Measurements from ENCODE around the gene ATP8B4.

The ATP8B4 gene

GRCh38 chr15:50059203-50059772, 59.7 kb downstream of the ATP8B4 start:
- DNase-seq = no peak

DNA sequence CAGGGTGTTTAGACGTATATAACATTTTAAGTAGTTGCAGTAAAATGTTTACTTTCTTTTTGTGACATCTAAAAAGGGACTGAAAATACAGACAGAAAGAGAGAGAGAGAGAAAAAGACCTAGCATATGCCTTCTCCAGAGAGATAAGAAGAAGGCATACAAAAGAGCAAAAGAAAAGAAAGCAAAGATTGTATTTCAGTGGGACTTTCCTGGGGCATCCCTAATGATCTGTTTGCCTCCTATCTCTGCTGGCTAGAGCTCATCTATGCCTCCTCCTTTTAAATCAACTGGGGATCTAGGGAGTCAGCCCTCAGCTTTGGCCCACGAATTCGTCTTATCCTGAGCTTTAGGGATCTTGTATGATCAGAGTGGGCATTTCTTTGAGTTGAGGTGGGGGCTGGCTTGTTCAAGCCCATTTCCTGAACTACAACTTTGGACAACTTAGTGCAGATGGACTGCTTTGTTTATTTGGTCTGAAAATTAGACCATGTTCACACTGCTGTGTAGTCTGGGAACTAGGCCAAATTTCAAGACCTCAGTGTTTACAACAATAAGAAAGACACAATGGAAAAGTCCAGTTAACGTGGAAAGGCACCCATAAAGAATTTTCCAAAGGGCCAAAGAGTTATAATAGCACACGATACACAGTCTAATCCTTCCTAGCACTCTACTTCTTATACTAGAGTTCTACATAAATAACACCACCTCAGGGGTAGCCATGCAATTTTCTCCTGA, 61.0 kb downstream of the ATP8B4 start:
- DNase-seq = no peak

- no peak for DNase-seq
Measured at GRCh38 chr15:50057196-50057595, 61.8 kb downstream of the ATP8B4 start.

GRCh38 chr15:50055750-50056157, 63.3 kb downstream of the ATP8B4 start:
- no peak for DNase-seq

GRCh38 chr15:50055332-50055731, 63.7 kb downstream of the ATP8B4 start:
- no peak for DNase-seq

DNA sequence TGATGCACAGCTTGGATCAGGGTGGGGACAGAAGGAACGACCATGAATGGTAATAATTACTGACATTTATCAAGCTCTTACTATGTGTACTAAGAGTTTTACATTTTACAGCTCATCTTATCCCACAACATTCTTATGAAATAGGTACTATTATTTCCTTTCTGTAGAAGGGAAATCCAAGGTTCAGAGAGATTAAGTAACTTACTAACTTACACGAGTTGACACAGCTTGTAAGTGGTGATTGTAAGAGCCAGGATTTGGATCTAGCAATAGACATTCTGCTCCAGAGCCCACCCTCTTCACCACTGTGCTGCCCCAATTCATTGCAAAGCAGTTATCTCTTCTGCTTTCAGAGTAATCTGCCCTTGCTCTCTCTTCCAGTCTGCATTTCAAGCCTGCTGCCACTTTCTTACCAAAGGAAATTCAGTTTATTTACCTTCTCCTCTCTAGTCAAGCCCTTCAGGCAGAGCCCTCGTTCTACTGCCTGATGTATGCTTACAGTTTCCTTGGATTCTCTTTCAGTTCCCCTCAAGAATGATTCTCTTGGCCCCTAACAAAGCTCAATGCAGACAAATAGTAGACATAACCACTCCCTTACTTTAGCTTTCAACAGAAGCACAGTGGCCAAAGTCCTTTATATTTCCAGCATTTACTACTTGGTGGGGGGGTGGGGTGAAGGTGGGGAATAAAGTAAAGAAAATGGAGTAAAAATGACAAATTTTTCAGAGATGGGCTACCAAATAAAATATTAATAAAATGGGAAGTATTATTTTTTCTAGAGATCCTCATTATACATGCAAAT, 65.8 kb downstream of the ATP8B4 start:
- no peak for DNase-seq

GRCh38 chr15:50051811-50052419, 67.1 kb downstream of the ATP8B4 start:
- no peak for DNase-seq

DNA sequence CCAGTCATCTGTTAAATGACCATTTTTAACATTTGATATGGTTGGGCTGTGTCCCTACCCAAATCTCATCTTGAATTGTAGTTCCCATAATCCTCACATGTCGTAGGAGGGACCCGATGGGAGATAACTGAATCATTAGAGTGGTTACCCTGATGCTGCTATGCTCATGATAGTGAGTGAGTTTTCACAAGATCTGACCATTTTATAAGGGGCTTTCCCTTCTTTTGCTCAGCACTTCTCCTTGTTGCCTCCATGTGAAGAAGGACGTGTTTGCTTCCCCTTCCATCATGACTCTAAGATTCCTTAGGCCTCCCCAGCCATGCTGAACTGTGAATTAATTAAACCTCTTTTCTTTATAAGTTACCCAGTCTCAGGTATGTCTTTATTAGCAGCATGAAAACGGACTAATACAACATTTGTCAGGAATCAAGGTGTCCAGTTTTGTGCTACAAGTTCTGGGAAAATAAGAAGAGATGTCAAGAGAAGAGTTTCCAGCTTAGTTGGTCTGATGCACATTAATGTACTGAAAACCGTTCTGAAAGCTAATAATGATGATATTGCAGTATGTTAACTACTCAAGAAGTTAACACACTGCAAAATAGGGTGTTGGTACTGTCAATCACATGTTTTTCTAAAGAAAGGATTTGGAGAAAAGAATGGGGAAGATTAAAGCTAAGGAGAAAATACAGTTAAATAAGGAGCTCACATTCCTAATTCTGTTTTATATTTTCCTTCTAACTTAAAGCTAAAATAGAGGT, 67.9 kb downstream of the ATP8B4 start:
- no peak for DNase-seq

DNA sequence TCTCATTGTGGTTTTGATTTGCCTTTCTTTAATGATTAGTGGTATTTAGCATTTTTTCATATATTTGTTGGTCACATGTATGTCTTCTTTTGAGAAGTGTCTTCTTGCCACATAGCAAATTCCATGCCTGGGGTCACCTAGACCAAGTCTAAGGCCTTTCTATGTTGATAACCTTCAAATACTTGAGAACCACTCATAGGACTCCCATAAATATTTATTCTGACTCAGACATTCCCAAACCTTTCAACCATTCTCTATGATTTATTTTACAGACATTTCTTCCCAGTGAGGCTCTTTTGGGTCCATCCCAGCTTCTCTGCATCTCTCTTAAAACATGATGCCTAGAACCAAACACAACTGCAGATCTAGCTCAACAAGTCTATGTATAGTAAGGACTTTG, 69.2 kb downstream of the ATP8B4 start:
- no peak for DNase-seq

DNA sequence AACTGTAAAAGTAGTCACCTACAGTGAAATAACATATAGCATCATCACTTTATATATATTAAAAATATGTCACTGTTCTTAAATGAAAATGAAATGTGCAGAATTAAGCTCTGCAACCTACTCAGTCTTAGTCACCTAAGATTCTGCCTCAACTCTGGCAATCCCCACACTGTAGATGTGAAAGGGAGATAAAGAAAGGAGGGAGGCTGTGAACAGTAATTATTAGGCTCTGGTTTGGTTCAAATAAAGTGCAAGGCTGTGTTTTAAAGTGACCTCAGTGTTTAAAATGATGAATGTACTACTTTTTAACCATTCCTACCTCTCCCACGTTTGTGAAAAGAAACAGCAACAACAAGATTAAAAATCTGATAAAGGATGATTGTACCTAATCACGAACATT, 72.2 kb downstream of the ATP8B4 start:
- DNase-seq = no peak

GRCh38 chr15:50046159-50046558, 72.9 kb downstream of the ATP8B4 start:
- DNase-seq = no peak

DNA sequence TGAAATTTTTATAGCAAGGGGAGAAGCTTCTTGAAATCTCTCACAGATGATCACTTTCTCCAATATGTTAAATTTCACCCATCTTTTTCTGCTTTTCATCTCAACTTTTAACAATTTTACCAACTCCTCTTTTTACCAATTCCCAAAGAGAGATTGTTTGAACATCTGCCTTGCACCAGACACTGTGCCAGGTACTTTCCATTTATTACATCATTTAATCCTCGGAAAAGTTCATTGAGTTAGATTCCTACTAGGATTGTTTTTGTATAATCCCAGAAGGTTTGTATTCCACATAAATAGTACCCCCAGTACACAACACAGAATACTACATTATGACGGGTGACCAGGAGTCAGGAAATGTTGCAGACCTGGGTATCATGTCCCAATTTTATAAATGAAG, 74.1 kb downstream of the ATP8B4 start:
- no peak for DNase-seq

- DNase-seq = no peak
Measured at GRCh38 chr15:50044406-50044805, 74.6 kb downstream of the ATP8B4 start.

GRCh38 chr15:50042775-50043174, 76.3 kb downstream of the ATP8B4 start:
- DNase-seq = no peak

DNA sequence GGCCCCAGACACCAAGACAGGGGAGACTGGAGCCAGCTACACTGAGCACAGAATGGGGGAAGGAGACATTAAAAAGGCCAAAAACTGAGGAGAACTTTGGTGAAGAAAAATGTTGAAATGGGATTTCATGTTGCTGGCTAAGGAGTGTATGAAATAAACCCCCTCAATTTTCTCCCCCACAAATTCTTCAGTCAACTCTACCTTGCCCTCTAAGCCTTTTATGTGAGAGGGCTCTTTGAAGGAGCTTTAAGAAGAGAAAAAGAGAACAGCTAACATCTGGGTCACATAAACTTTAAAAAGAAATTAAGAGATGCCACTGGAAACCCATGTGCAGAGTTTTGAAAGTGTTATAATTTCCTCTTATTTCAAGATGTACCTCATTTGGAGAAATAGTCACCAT, 88.6 kb downstream of the ATP8B4 start:
- DNase-seq = no peak

DNA sequence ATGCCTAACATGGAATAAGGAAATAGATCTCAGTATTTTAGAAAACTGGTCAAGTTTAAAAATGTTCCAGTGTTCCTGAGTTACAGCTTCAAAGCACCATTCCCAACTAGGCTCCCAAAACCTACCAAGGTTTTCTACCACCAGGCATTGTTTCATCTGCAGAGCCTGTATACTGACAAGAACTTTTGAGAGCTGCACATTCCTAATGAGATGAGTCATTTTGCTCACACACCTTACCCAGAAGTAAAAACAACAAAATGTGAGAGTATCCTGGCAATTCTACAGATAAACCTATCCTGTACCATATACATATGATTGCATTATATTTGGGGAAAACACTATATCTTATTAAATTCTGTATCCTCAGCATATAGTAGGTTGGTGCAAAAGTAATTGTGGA, 90.7 kb downstream of the ATP8B4 start:
- no peak for DNase-seq

DNA sequence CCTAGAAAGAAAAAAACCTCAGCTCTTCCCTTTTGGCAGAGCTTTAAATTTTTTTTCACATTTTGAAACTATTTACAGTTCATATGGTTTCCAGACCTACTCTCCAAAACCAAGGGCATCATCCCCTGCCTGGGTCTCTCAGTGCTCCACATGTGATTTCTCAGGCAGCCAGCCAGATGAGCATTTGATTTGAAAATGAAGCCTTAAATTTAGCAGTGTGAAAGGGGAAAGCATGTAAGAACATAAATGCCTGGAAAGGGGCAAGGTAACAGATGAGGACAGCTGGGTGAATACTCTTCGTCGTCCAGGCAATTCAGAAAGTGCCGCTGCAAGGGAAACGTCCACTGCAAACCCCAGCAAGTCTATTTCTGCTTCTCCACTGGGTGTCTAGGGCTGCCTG, 94.8 kb downstream of the ATP8B4 start:
- DNase-seq = no peak

- DNase-seq = no peak
Measured at GRCh38 chr15:50018491-50018890, 100.5 kb downstream of the ATP8B4 start.

GRCh38 chr15:50017522-50017921, 101.5 kb downstream of the ATP8B4 start:
- no peak for DNase-seq

DNA sequence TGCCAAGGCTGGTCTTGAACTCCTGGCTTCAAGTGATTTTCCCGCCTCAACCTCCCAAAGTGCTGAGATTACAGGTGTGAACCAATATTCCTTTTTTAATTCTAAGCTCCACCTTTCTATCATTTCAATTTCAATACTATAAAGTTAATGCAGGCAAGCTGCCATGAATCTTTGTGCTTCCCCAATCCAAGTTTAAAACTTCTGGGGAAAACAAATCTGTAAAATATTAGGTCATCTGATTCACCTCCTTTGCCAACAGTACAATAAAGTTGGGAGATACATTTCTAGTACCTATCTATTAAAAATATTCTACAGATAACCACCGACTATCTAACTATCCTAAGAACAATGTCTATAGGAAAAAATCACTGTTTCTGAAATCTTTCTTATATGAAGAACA, 102.1 kb downstream of the ATP8B4 start:
- DNase-seq = no peak

- no peak for DNase-seq
Measured at GRCh38 chr15:50012790-50013189, 106.2 kb downstream of the ATP8B4 start.

DNA sequence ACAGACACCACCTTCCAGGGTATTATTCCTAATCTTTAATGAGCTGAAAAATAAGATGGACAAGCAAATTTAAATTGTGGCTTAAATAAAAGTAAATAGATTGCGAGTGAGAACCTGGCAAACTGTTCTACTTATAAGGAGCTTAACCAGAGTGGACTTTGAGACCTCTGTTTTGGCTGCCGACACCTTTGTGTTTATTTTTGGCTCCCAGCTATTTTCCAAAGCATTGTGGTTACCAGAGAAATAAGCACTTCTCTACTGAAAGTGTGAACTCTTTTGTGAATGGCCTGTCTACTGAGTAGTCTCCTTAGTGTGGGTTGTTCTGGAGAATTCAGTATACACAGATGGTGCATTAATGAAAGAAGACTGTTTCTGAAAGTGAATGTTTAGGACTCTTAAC, 109.4 kb downstream of the ATP8B4 start:
- DNase-seq = no peak

GRCh38 chr15:50003786-50004334, 115.2 kb downstream of the ATP8B4 start:
- DNase-seq = peak; percentile 28

Measured in 8988T (cell line).